OCI-LY7 (cell line): ENCODE measurements around the gene MCL1.

Experiments
- EZH2phosphoT487 ChIP-seq: fragments of 200-600 bp; sonication (generic); IDR thresholded peaks from 2 replicates; pipeline ENCODE4 v1.6.1; 2018; ENCODE audit warnings: low read depth, borderline replicate concordance, mild to moderate bottlenecking, mixed run types, antibody characterized with exemption, low read length, moderate library complexity, mixed read lengths
- TF ChIP-seq, protein P1 (sequence below): fragments of 200-600 bp; sonication (generic); conservative IDR thresholded peaks from 2 replicates; pipeline ENCODE4 v1.5.1; 2014; ENCODE audit warnings: mild to moderate bottlenecking, antibody characterized with exemption, low read length, moderate library complexity, mixed read lengths

DNA sequence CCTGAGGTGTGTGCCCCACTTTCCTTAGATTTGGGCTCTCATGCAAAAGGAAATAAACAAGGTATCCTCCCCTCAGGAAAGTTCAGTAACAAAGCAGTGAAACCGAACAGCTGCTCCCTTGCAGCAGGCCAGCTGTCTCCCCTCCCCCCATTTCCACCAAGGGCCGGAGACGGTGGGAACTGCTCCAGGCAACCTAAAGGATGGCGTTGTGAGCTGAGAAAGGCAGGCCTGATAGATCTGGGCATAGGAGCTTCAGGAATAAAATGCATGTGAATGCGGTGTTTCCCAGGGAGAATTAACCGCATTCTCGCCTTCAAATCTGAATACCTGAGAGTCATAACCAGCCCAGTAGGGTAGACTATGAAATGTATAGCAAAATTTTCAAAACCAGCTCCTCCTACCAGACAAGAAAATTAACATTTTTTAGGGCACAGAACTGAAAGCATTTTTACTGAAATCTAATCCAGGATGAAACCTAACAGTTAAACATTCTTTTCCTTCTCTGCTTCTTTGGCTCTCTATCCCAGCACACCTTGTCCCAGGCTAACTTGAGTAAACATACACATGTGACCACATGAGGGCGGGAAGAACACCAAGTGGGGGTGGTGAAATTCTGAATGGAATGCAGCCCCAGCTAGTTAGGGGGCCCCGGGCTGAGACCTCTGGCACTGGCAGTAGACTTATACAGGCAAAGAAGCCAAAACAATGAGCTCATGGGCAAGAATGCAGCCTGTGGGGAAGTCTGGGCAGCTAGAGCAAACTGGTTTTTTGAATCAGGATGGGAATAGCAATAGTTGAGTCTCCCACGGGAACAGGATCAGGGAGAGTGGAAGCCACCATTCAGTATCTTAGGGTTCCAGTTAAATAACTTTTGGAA lies 11.5 kb downstream of the MCL1 start:
- TF ChIP-seq EZH2phosphoT487: no peak
- TF ChIP-seq, protein P1, sequence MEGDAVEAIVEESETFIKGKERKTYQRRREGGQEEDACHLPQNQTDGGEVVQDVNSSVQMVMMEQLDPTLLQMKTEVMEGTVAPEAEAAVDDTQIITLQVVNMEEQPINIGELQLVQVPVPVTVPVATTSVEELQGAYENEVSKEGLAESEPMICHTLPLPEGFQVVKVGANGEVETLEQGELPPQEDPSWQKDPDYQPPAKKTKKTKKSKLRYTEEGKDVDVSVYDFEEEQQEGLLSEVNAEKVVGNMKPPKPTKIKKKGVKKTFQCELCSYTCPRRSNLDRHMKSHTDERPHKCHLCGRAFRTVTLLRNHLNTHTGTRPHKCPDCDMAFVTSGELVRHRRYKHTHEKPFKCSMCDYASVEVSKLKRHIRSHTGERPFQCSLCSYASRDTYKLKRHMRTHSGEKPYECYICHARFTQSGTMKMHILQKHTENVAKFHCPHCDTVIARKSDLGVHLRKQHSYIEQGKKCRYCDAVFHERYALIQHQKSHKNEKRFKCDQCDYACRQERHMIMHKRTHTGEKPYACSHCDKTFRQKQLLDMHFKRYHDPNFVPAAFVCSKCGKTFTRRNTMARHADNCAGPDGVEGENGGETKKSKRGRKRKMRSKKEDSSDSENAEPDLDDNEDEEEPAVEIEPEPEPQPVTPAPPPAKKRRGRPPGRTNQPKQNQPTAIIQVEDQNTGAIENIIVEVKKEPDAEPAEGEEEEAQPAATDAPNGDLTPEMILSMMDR: no peak; the same call in 1 of the 2 replicates
